HCT116 (cell line): ENCODE data around the gene FCSK. TPM values are rescaled to one million over a fixed set of nuclear protein-coding genes. Genes with fewer than 3 reads are reported as not detected.

Source experiments
- ATAC-seq: fragments of 200-7000 bp; cut with Tn5 transposase; 2 replicates; pipeline ENCODE4 v1.9.1; 2020; ENCODE audit warnings: mild to moderate bottlenecking, moderate library complexity
- BruUV-seq: library from RNA; stranded (reverse); fragments of 400-500 nt; replicated peaks from 2 replicates; lab custom pipeline; 2021; lab: Mats Ljungman, UMichigan
- CTCF ChIA-PET: fragments of 300-600 bp; sonication (Branson Sonifier 250); formaldehyde crosslinking; loops from one replicate; lab custom pipeline; 2021; ENCODE audit warnings: antibody characterized with exemption; lab: Charles Lee
- POLR2A ChIA-PET: fragments of 300-600, 350-600 bp; sonication (Branson Sonifier 250); formaldehyde crosslinking; loops from one replicate; lab custom pipeline; 2021; ENCODE audit warnings: antibody characterized with exemption; lab: Charles Lee
- RAD21 ChIA-PET, 2 experiments: fragments of 300-600 bp; sonication (Branson Sonifier 250); formaldehyde crosslinking; loops; one replicate each; lab custom pipeline; 2023; ENCODE audit warnings: low total read pairs in 2 of 2; ENCODE audit not compliant: uncharacterized antibody in 2 of 2, unreplicated experiment in 2 of 2, low non-redundant PET in 1 of 2; lab: Charles Lee
- DNase-seq: peaks from one replicate; pipeline ENCODE4 v3.0.0-alpha.2; 2010; ENCODE audit warnings: low read depth, low spot score
- H2AFZ ChIP-seq: fragments of 200-600 bp; shearing (Covaris generic), sonication (generic); 2 replicates; pipeline ENCODE4 v1.6.1; 2017; ENCODE audit warnings: low read depth, mixed run types, mixed read lengths, antibody characterized with exemption, low read length; ENCODE audit not compliant: poor library complexity, severe bottlenecking
- H3K27ac ChIP-seq: 2 replicates; pipeline ENCODE4 v1.5.1; 2012; ENCODE audit warnings: low read depth, low read length
- H3K27me3 ChIP-seq: fragments of 200-600 bp; sonication (generic); 2 replicates; pipeline ENCODE4 v1.6.1; 2016; ENCODE audit warnings: mixed run types, low read length, mixed read lengths; ENCODE audit not compliant: insufficient read depth
- H3K36me3 ChIP-seq, 2 experiments: fragments of 200-500 bp in 1 of 2; fragments of 200-600 bp in 1 of 2; sonication (Bioruptor generic) in 1 of 2; sonication (generic) in 1 of 2; 2 replicates each; pipeline versions ENCODE4 v1.5.1 to v1.6.1; 2014 to 2016; ENCODE audit warnings: low read length in 2 of 2, inconsistent platforms in 1 of 2, mixed read lengths in 1 of 2, mixed run types in 1 of 2; ENCODE audit not compliant: insufficient read depth in 2 of 2, control insufficient read depth in 1 of 2
- H3K4me1 ChIP-seq, 2 experiments: fragments of 200-600 bp in 1 of 2; sonication (generic) in 1 of 2; 2 replicates each; pipeline versions ENCODE4 v1.5.1 to v1.6.1; 2012 to 2017; ENCODE audit warnings: low read length in 2 of 2, inconsistent platforms in 1 of 2, mild to moderate bottlenecking in 1 of 2, mixed read lengths in 1 of 2, mixed run types in 1 of 2, moderate library complexity in 1 of 2; ENCODE audit not compliant: insufficient read depth in 2 of 2, control insufficient read depth in 1 of 2
- H3K4me2 ChIP-seq: fragments of 200-600 bp; sonication (generic); 2 replicates; pipeline ENCODE4 v1.6.1; 2017; ENCODE audit warnings: mixed run types, low read length, mixed read lengths
- H3K4me3 ChIP-seq, 2 experiments: fragments of 200-600 bp in 1 of 2; sonication (generic) in 1 of 2; replicated peaks in 1 of 2; 2 replicates each; pipeline ENCODE4 v1.5.1; 2011 to 2016; ENCODE audit warnings: low read length in 2 of 2, control low read depth in 1 of 2, low read depth in 1 of 2, mild to moderate bottlenecking in 1 of 2, mixed read lengths in 1 of 2, mixed run types in 1 of 2
- H3K79me2 ChIP-seq: fragments of 200-600 bp; sonication (generic); 2 replicates; pipeline ENCODE4 v1.6.1; 2017; ENCODE audit warnings: mild to moderate bottlenecking, mixed run types, low read length, moderate library complexity, mixed read lengths; ENCODE audit not compliant: insufficient read depth
- H3K9ac ChIP-seq: fragments of 200-600 bp; sonication (generic); 2 replicates; pipeline ENCODE4 v1.6.1; 2016; ENCODE audit warnings: low read length, mixed read lengths
- H3K9me2 ChIP-seq: fragments of 200-600 bp; sonication (generic), shearing (Covaris generic); 2 replicates; pipeline ENCODE4 v1.6.1; 2017; ENCODE audit warnings: mixed run types, mild to moderate bottlenecking, moderate library complexity; ENCODE audit not compliant: insufficient read depth
- H3K9me3 ChIP-seq, 2 experiments: fragments of 200-500 bp in 1 of 2; fragments of 200-600 bp in 1 of 2; sonication (Bioruptor generic) in 1 of 2; sonication (generic) in 1 of 2; 2 replicates each; pipeline ENCODE4 v1.6.1; 2014 to 2017; ENCODE audit warnings: low read length in 2 of 2, mixed read lengths in 2 of 2, inconsistent platforms in 1 of 2, low read depth in 1 of 2, mild to moderate bottlenecking in 1 of 2, mixed run types in 1 of 2, moderate library complexity in 1 of 2; ENCODE audit not compliant: control insufficient read depth in 1 of 2, insufficient read depth in 1 of 2
- H4K20me1 ChIP-seq: fragments of 200-600 bp; sonication (generic), shearing (Covaris generic); 2 replicates; pipeline ENCODE4 v1.6.1; 2017; ENCODE audit warnings: mixed run types, mild to moderate bottlenecking, moderate library complexity; ENCODE audit not compliant: insufficient read depth
- ELF1 ChIP-seq: IDR thresholded peaks from 2 replicates; pipeline ENCODE4 v1.6.1; 2012; ENCODE audit warnings: low read depth, borderline replicate concordance
- FOSL1 ChIP-seq: IDR thresholded peaks from 2 replicates; pipeline ENCODE4 v1.6.1; 2012; ENCODE audit warnings: low read depth
- MAX ChIP-seq: IDR thresholded peaks from 2 replicates; pipeline ENCODE4 v1.6.1; 2012
- REST ChIP-seq: IDR thresholded peaks from 2 replicates; pipeline ENCODE4 v1.6.1; 2012; ENCODE audit warnings: low read depth
- SP1 ChIP-seq: IDR thresholded peaks from 2 replicates; pipeline ENCODE4 v1.6.1; 2012; ENCODE audit warnings: low read depth
- YY1 ChIP-seq: IDR thresholded peaks from 2 replicates; pipeline ENCODE4 v1.6.1; 2011; ENCODE audit warnings: low read length, low read depth, moderate library complexity, mild to moderate bottlenecking; ENCODE audit not compliant: insufficient replicate concordance; ENCODE audit errors: extremely low read depth
- ZFX ChIP-seq: fragments of 450-650 bp; IDR thresholded peaks from 2 replicates; pipeline ENCODE4 v1.6.1; 2017
- ZNF274 ChIP-seq: fragments of 200-500 bp; sonication (Bioruptor generic); IDR thresholded peaks from 2 replicates; pipeline ENCODE4 v1.6.1; 2014; ENCODE audit warnings: mild to moderate bottlenecking, low read depth, low read length, inconsistent platforms
- intact Hi-C: fragments of 100-400 bp; cut with micrococcal nuclease; formaldehyde crosslinking; loops from 2 replicates; pipeline ENCODE4 v1.10.0; 2022
- total RNA-seq: library from RNA; stranded (reverse); gene quantifications from one replicate; pipeline ENCODE4 v1.2.1, GENCODE V29; 2021; ENCODE audit not compliant: unreplicated experiment
- TF ChIP-seq, protein P1 (sequence below), 3 experiments: fragments of 200-600 bp in 1 of 3; sonication (generic) in 1 of 3; IDR thresholded peaks in 2 of 3; conservative IDR thresholded peaks in 1 of 3; 2 replicates each; pipeline ENCODE4 v1.5.1; 2012 to 2017; ENCODE audit warnings: low read depth in 2 of 3, low read length in 2 of 3, antibody characterized with exemption in 1 of 3, borderline replicate concordance in 1 of 3, control low read depth in 1 of 3, mild to moderate bottlenecking in 1 of 3, mixed read lengths in 1 of 3, mixed run types in 1 of 3, moderate library complexity in 1 of 3; ENCODE audit not compliant: insufficient read depth in 1 of 3
- TF ChIP-seq, protein P2 (sequence below): IDR thresholded peaks from 2 replicates; pipeline ENCODE4 v1.6.1; 2012

The FCSK gene
- total RNA-seq, 1 experiment from 2014 or later: 17.1 TPM

DNA sequence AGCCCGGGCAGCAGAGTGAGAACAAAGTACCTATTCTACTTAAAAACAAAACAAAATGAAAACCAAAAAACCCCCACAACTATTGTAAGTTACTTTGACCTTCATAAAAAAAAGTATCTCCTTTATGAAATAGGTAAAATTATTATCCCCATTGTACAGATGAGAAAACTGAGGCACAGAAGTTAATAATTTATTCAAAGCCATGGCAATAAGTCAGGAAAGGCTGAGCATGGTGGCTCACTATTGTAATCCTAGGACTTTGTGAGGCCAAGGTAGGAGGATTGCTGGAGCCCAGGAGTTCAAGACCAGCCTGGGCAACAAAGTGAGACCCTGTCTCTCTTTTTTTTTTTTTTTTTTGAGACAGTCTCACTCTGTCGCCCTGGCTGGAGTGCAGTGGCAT lies 30.5 kb downstream of the FCSK start:
- Histone ChIP-seq H3K4me2 (no peak overlapping the region), H3K27me3 (no peaks in the 10 kb centered on the region), H3K36me3 (peaks cover under 1 to 3% of the 10 kb centered on the region in 2 experiments; a peak in 1 of 4 replicates), H3K9me3 (no peaks in the 10 kb centered on the region), H3K4me1 (peaks cover 8 to 17% of the 10 kb centered on the region in 2 experiments), H3K79me2 (no peaks in the 10 kb centered on the region), H3K9ac (no peak overlapping the region), H2AFZ (no peak overlapping the region), H3K27ac (no peak overlapping the region), H4K20me1 (no peaks in the 10 kb centered on the region), H3K9me2 (no peaks in the 10 kb centered on the region), H3K4me3 (no peak overlapping the region)
- intact Hi-C loops: no loop called here
- BruUV-seq: no TSS peak
- DNase-seq (no peak), ATAC-seq (no peak)
- TF ChIP-seq, protein P1, sequence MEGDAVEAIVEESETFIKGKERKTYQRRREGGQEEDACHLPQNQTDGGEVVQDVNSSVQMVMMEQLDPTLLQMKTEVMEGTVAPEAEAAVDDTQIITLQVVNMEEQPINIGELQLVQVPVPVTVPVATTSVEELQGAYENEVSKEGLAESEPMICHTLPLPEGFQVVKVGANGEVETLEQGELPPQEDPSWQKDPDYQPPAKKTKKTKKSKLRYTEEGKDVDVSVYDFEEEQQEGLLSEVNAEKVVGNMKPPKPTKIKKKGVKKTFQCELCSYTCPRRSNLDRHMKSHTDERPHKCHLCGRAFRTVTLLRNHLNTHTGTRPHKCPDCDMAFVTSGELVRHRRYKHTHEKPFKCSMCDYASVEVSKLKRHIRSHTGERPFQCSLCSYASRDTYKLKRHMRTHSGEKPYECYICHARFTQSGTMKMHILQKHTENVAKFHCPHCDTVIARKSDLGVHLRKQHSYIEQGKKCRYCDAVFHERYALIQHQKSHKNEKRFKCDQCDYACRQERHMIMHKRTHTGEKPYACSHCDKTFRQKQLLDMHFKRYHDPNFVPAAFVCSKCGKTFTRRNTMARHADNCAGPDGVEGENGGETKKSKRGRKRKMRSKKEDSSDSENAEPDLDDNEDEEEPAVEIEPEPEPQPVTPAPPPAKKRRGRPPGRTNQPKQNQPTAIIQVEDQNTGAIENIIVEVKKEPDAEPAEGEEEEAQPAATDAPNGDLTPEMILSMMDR (IDR thresholded peaks at IDR 0.05 in 2 of 3, conservative IDR thresholded peaks at IDR 0.05 in 1 of 3; ENCODE audit: borderline replicate concordance in 1 of 3, insufficient read depth in 1 of 3, low read depth in 2 of 3, low read length in 2 of 3): no peak
- no peak for TF ChIP-seq ELF1
- no peak for TF ChIP-seq REST
- TF ChIP-seq, protein P2, sequence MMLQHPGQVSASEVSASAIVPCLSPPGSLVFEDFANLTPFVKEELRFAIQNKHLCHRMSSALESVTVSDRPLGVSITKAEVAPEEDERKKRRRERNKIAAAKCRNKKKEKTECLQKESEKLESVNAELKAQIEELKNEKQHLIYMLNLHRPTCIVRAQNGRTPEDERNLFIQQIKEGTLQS: no peak
- TF ChIP-seq FOSL1: no peak
- TF ChIP-seq ZFX: no peak
- TF ChIP-seq SP1: no peak
- no peak for TF ChIP-seq ZNF274
- no peak for TF ChIP-seq MAX
- no peak for TF ChIP-seq YY1
- ChIA-PET POLR2A (no interaction called here), RAD21 (no interaction called here), CTCF (no interaction called here)
